ENCODE data around the gene RASGEF1C.
A peak's percentile ranks its signal among the peaks of the same experiment; 100 is the strongest.

RASGEF1C gene

GRCh38 chr5:180072556-180072955 lies 136.5 kb downstream of the RASGEF1C start:
- TF ChIP-seq CTCF (IDR thresholded peaks at IDR 0.05; ENCODE audit: low read depth, low read length), result no peak
- DNase-seq (ENCODE audit: low read depth in 2 of 2), result no peak
- H3K4me3 ChIP-seq (replicated peaks in 1 of 2; ENCODE audit: low read depth in 2 of 2, low read length in 2 of 2), result no peak overlapping the region

DNA sequence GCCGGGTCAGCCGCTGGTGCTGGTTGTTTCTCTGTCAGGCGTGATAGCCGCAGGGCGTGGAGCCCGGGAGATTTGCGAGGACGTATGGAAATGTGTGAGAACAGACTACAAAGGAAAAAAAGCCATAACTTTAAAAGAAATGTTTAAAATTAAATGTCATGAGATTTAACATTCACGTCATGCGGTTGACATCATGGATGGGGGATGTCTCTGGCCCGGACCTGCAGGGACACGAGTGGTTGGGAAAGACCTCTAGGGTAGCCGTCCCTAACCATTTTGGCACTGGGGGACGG lies 136.8 kb downstream of the RASGEF1C start:
- no peak for TF ChIP-seq CTCF (IDR thresholded peaks at IDR 0.05; ENCODE audit: low read depth, low read length)
- DNase-seq (ENCODE audit: low read depth in 2 of 2), result no peak
- no peak overlapping the region for H3K4me3 ChIP-seq (replicated peaks in 1 of 2; ENCODE audit: low read depth in 2 of 2, low read length in 2 of 2)

DNA sequence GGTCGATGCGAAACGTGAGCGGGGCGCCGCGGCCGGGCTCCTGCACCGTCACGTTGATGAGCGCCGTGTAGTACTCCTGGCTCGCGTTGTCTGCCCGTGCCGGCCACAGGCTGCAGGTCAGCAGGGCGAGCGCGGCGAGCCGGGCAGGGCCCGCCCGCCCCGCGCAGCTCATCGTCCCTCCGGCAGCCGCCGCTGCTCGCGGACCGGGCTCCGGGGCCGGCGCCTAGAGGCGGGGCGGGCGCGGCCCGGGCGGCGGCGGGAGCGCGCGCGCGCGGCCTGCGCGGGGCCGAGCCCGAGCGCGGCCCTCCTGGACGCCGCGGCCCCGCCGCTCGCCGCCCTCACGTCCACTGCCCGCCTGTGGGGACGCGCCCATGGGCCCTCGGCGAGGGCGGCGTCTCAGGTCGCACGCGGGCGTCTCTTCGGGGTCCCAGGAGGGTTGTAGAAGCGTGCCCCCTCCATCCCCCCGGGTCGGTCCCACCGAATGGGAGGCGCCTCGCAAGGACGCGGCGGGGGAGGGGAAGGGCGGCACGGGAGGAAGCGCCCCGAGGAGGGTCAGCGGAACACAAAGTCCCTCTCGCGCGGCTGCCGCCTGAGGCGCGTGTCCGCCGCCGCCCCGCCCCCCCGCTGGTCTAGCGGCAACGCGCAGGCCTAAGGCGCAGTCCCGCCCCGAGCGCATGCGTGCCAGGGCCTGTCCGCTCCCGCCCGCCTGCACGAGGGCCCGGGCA lies 137.3 kb downstream of the RASGEF1C start, which contains the start of gene RNF130:
RNF130 (minus strand) TSS at position 229 of the 725 bp plus-strand sequence; CDS start at position 172, 57 bp downstream.
- DNase-seq (ENCODE audit: low read depth in 2 of 2), result peak; percentile 93 to 96
- peak within 1 kb of the TSS; percentile 63 to 74 for H3K4me3 ChIP-seq (replicated peaks in 1 of 2; ENCODE audit: low read depth in 2 of 2, low read length in 2 of 2)
- no peak for TF ChIP-seq CTCF (IDR thresholded peaks at IDR 0.05; ENCODE audit: low read depth, low read length)

DNA sequence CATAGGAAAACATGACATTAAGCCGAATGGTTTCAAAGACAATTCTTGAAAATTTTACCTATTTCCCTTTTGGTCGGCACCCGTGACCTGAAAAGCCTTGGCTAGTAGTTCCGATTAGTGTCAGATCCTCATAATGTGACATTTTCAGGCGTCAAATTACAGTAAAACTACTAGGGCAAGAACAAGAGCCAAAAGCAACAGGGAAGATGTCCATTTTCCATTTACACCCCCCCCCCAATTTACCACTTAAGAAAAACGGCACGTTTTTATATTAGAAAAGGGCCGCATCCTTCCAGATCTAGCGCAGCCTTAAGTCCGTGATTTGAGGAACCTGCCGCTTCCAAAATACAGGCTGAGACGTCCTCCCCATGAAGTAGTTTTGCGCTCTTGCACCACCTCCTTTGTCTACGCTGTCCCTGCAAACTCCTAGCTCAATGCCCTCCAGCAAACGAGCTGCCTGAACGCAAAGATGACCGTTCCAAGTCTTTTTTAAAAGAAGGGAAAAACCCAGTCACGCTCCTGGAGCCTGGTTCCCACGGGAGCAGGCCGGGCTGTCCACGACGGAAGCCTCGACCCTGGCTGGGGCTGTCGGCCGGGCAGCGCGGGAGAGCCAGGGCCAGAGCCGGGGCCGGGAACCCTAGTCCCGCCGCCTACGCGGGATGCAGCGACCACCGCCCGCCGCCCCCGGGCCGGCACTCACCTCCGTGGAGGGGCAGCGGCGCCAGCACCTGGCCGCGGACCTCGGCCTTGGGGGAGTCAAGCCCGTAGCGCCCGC lies 138.1 kb downstream of the RASGEF1C start:
- H3K4me3 ChIP-seq (replicated peaks in 1 of 2; ENCODE audit: low read depth in 2 of 2, low read length in 2 of 2), result peak overlapping the region; percentile 58 to 74
- peak; percentile 59 to 63 for DNase-seq (ENCODE audit: low read depth in 2 of 2)
- no peak for TF ChIP-seq CTCF (IDR thresholded peaks at IDR 0.05; ENCODE audit: low read depth, low read length)

DNA sequence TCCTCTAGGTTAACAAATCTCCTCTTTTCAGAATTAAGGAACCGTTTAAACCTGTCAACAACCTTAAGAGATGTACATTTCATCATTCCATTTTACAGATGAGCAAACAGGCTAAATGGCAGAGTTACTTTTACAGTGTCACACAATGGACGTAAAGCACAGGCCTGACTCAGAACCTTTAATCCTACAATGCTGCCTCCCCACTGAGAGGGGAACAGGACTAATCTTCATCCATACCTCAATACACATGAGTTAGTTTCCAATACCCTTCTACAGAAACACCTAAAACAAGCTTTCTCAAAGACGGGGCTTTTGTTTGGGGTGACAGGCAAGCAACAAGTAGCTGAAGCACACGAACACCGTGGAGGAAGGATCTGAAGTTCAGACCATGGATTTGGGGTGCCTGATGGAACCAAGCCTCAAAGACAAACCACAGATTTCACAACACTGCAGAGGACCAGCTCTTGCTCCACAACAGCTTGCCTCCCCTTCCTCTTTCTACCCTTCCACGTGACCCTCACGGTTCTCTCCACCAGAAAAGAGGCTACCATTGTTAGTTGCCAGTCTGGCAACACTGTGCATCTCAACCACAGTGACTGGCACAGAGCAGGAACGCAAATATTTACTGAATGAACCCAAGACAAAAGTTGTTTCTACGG lies 139.3 kb downstream of the RASGEF1C start:
- DNase-seq (ENCODE audit: low read depth in 2 of 2), result no peak
- no peak overlapping the region for H3K4me3 ChIP-seq (replicated peaks in 1 of 2; ENCODE audit: low read depth in 2 of 2, low read length in 2 of 2)
- TF ChIP-seq CTCF (IDR thresholded peaks at IDR 0.05; ENCODE audit: low read depth, low read length), result no peak

GRCh38 chr5:180068519-180069090 lies 140.4 kb downstream of the RASGEF1C start:
- no peak for TF ChIP-seq CTCF (IDR thresholded peaks at IDR 0.05; ENCODE audit: low read depth, low read length)
- DNase-seq (ENCODE audit: low read depth in 2 of 2), result no peak

More at GRCh38 chr5:180068519-180069090, 140.4 kb downstream of the RASGEF1C start:
- H3K4me3 ChIP-seq (replicated peaks in 1 of 2; ENCODE audit: low read depth in 2 of 2, low read length in 2 of 2), result no peak overlapping the region

Measured in cardiac fibroblast (primary cell).